ENCODE measurements around the gene ESYT2. TPM values are rescaled to one million over a fixed set of nuclear protein-coding genes. Genes with fewer than 3 reads are reported as not detected.
A peak's percentile ranks its signal among the peaks of the same experiment; 100 is the strongest.

The ESYT2 gene
- total and polyA plus RNA-seq, 2 of the 4 experiments (the other 2 are of a cell fraction): 26.7 to 69.9 TPM

GRCh38 chr7:158828133-158829020, 932 bp downstream of the ESYT2 start:
- TF ChIP-seq POLR2A (IDR thresholded peaks at IDR 0.05; ENCODE audit: low read depth, low read length): peak; percentile 44; the same call in 1 of the 2 replicates
- no peak for TF ChIP-seq MXI1 (IDR thresholded peaks at IDR 0.05; ENCODE audit: borderline replicate concordance, low read depth, low read length)
- Histone ChIP-seq H2BK15ac (ENCODE audit: low read depth, low read length) (no peak overlapping the region), H2AK5ac (ENCODE audit: low read depth, low read length) (0 out of 2 replicates have a peak overlapping the region, but pooled peaks have one; percentile 26), H3K27me3 (ENCODE audit: control insufficient read depth, insufficient read depth, low read length) (no peaks in the 10 kb centered on the region), H4K91ac (ENCODE audit: insufficient read depth, low read depth, low read length) (peak overlapping the region; percentile 48; the same call in 1 of the 2 replicates), H4K5ac (ENCODE audit: low read depth, low read length) (no peak overlapping the region), H3K9me1 (ENCODE audit: insufficient read depth, low read length) (peaks cover 4% of the 10 kb centered on the region), H4K8ac (ENCODE audit: low read depth in 2 of 2, low read length in 2 of 2) (peak overlapping the region in 1 of 2 experiments; percentile 9; a peak in 1 of 4 replicates), H3K36me3 (ENCODE audit: control insufficient read depth, insufficient read depth, low read length) (no peaks in the 10 kb centered on the region), H3K56ac (ENCODE audit: extremely low read depth, insufficient read depth, low read length) (0 out of 2 replicates have a peak overlapping the region, but pooled peaks have one; percentile 68), H3K4me2 (ENCODE audit: low read depth, low read length) (peak overlapping the region; percentile 90), H3K4me1 (ENCODE audit: control insufficient read depth, insufficient read depth, low read length) (peaks cover 3% of the 10 kb centered on the region; the same call in 1 of the 2 replicates), H3K18ac (ENCODE audit: low read depth, low read length) (no peak overlapping the region), H3K9me3 (ENCODE audit: control insufficient read depth, insufficient read depth, low read length) (no peaks in the 10 kb centered on the region), H3K23ac (ENCODE audit: low read depth, low read length) (peak overlapping the region; percentile 81; the same call in 1 of the 2 replicates), H3K79me1 (ENCODE audit: low read depth in 1 of 2, low read length in 2 of 2) (peaks cover 4 to 23% of the 10 kb centered on the region in 2 experiments; a peak in 3 of 4 replicates), H2BK20ac (ENCODE audit: low read depth, low read length) (no peak overlapping the region), H4K20me1 (ENCODE audit: insufficient read depth, low read length) (peaks cover 13% of the 10 kb centered on the region; the same call in 1 of the 2 replicates), H2BK120ac (ENCODE audit: low read depth, low read length) (no peak overlapping the region), H3K4me3 (ENCODE audit: insufficient read depth, low read depth, low read length) (peak overlapping the region; percentile 86), H3K14ac (replicated peaks; ENCODE audit: low read depth, low read length) (peak overlapping the region; percentile 6), H3K4ac (ENCODE audit: low read depth, low read length) (peak overlapping the region; percentile 51; the same call in 1 of the 2 replicates), H2AFZ (replicated peaks; ENCODE audit: low read length, poor library complexity) (peak overlapping the region; percentile 99), H3K27ac (ENCODE audit: insufficient read depth, low read length) (peak overlapping the region; percentile 71), H2BK5ac (ENCODE audit: low read depth, low read length, poor library complexity, severe bottlenecking) (peak overlapping the region; percentile 74), H3K9ac (ENCODE audit: low read depth, low read length) (peak overlapping the region; percentile 90), H2AK9ac (replicated peaks; ENCODE audit: low read depth, low read length, poor library complexity) (peak overlapping the region; percentile 89)
- in situ Hi-C loops (cut with MboI; ENCODE audit: low sequenced_read_pairs): no loop called here
- no TSS peak for BruUV-seq (replicated peaks)
- WGBS, 2 experiments (ENCODE audit: extremely low coverage in 2 of 2, insufficient read length in 1 of 2): 1% methylated on average over 24 of the region's 82 CpGs; no CpG with 5 or more reads in 1 of the 2 experiments
- peak; percentile 7 for ATAC-seq (ENCODE audit: low read depth)
- POLR2A ChIA-PET (ENCODE audit: unreplicated experiment): interaction anchor here (0.6 kb wide), 1 partner anchor 1935 kb away, joined by 6 read pairs; the partner anchor contains the start of gene LMBR1
- CTCF ChIA-PET: interaction anchor here (0.9 to 1.1 kb wide), 2 partner anchors 15 to 41 kb away, joined by 3 read pairs; no protein-coding TSS in a partner anchor
- DNase-seq: peak; percentile 40
- dilution Hi-C loops (cut with HindIII; ENCODE audit: low sequenced_read_pairs, unreplicated experiment): no loop called here
- intact Hi-C loops (cut with micrococcal nuclease): loop anchor here (1.0 to 10.0 kb wide), 7 partner anchors 26 to 214 kb away; partner anchors contain the start of genes DYNC2I1 and NCAPG2
